HepG2 (cell line): ENCODE results near the gene MIPEP. TPM values are rescaled to one million over a fixed set of nuclear protein-coding genes. Genes with fewer than 3 reads are reported as not detected.

Experiments used
- ATAC-seq: fragments of 200-7000 bp; cut with Tn5 transposase; 3 replicates; pipeline ENCODE4 v1.9.1; 2020; ENCODE audit warnings: mild to moderate bottlenecking, moderate library complexity
- BruUV-seq: library from RNA; stranded (reverse); fragments of 400-500 nt; replicated peaks from 2 replicates; lab custom pipeline; 2021; lab: Mats Ljungman, UMichigan
- CTCF ChIA-PET: fragments of 300-600 bp; formaldehyde crosslinking; extraction: SDS; loops from one replicate; lab custom pipeline; 2021; ENCODE audit warnings: low total read pairs, inconsistent platforms, low intra/inter-chr PET ratio; lab: Yijun Ruan, JAX
- POLR2A ChIA-PET: fragments of 350-600 bp; sonication (Branson Sonifier 250); formaldehyde crosslinking; loops from one replicate; lab custom pipeline; 2020; ENCODE audit warnings: antibody characterized with exemption, inconsistent platforms; lab: Yijun Ruan, JAX
- DNase-seq: peaks from one replicate; pipeline ENCODE4 v3.0.0-alpha.2; 2015; ENCODE audit warnings: low spot score
- FAIRE-seq: peaks from 3 replicates; lab custom pipeline; 2011; peaks lifted over from hg19 to GRCh38; lab: Jason Lieb, UNC
- H2AFZ ChIP-seq: one replicate; pipeline ENCODE4 v1.6.1; 2011; ENCODE audit warnings: low read length, inconsistent platforms
- H3K27ac ChIP-seq: fragments of 300-600 bp; 3 replicates; pipeline ENCODE4 v1.8.0; 2011; ENCODE audit warnings: mixed run types, mild to moderate bottlenecking, mixed read lengths, low read length, inconsistent platforms; ENCODE audit not compliant: insufficient read depth; ENCODE audit errors: extremely low read length
- H3K27me3 ChIP-seq, 2 experiments: fragments of 200-600 bp in 1 of 2; 2 replicates in 1 of 2; 3 replicates in 1 of 2; pipeline versions ENCODE4 v1.6.0 to v1.8.0; 2011; ENCODE audit warnings: low read length in 2 of 2, mild to moderate bottlenecking in 2 of 2, moderate library complexity in 2 of 2, inconsistent platforms in 1 of 2; ENCODE audit not compliant: insufficient read depth in 2 of 2, control insufficient read depth in 1 of 2
- H3K36me3 ChIP-seq, 2 experiments: fragments of 200-600 bp in 1 of 2; replicated peaks in 1 of 2; 2 replicates in 1 of 2; 3 replicates in 1 of 2; pipeline versions ENCODE4 v1.5.1 to v1.8.0; 2011; ENCODE audit warnings: low read length in 2 of 2, inconsistent platforms in 1 of 2; ENCODE audit not compliant: insufficient read depth in 2 of 2, control insufficient read depth in 1 of 2
- H3K4me1 ChIP-seq: 2 replicates; pipeline ENCODE4 v1.5.1; 2012; ENCODE audit warnings: low read length, inconsistent platforms; ENCODE audit not compliant: insufficient read depth
- H3K4me2 ChIP-seq: 2 replicates; pipeline ENCODE4 v1.6.0; 2011; ENCODE audit warnings: low read depth, low read length, inconsistent platforms
- H3K4me3 ChIP-seq, 3 experiments: fragments of 200-600 bp in 1 of 3; sonication (generic), shearing (Covaris generic) in 1 of 3; replicated peaks in 1 of 3; 2 replicates each; pipeline ENCODE4 v1.5.1; 2011 to 2016; ENCODE audit warnings: low read length in 3 of 3, inconsistent platforms in 2 of 3, low read depth in 2 of 3, mild to moderate bottlenecking in 2 of 3, control low read depth in 1 of 3, mixed read lengths in 1 of 3; ENCODE audit not compliant: insufficient read depth in 1 of 3
- H3K79me2 ChIP-seq: one replicate; pipeline ENCODE4 v1.6.1; 2011; ENCODE audit warnings: low read length, inconsistent platforms; ENCODE audit not compliant: insufficient read depth
- H3K9ac ChIP-seq: 2 replicates; pipeline ENCODE4 v1.6.0; 2011; ENCODE audit warnings: mild to moderate bottlenecking, low read depth, low read length, inconsistent platforms; ENCODE audit not compliant: insufficient read depth
- H3K9me3 ChIP-seq: 2 replicates; pipeline ENCODE4 v1.5.1; 2012; ENCODE audit warnings: mild to moderate bottlenecking, low read length
- H4K20me1 ChIP-seq: 2 replicates; pipeline ENCODE4 v1.6.0; 2011; ENCODE audit warnings: inconsistent platforms, mild to moderate bottlenecking, low read length, moderate library complexity; ENCODE audit not compliant: insufficient read depth
- ARID2 ChIP-seq: sonication (generic); formaldehyde crosslinking; IDR thresholded peaks from 2 replicates; pipeline ENCODE4 v1.8.1; 2022; ENCODE audit warnings: mild to moderate bottlenecking, missing genetic modification reagents, borderline replicate concordance
- CTCF ChIP-seq: sonication (generic); formaldehyde crosslinking; IDR thresholded peaks from 2 replicates; pipeline ENCODE4 v1.5.0; 2020; ENCODE audit warnings: mild to moderate bottlenecking, missing genetic modification reagents, moderate library complexity
- HOMEZ ChIP-seq: IDR thresholded peaks from 2 replicates; pipeline ENCODE4 v1.6.1; 2016; ENCODE audit warnings: low read depth
- STAG1 ChIP-seq: sonication (generic); formaldehyde crosslinking; IDR thresholded peaks from 2 replicates; pipeline ENCODE4 v1.4.0; 2020; ENCODE audit warnings: missing genetic modification reagents
- TARDBP ChIP-seq: sonication (generic); formaldehyde crosslinking; IDR thresholded peaks from 2 replicates; pipeline ENCODE4 v1.8.0; 2022; ENCODE audit warnings: mild to moderate bottlenecking, missing genetic modification reagents
- ZNF713 ChIP-seq: sonication (generic); formaldehyde crosslinking; IDR thresholded peaks from 2 replicates; pipeline ENCODE4 v1.4.0; 2020; ENCODE audit warnings: mild to moderate bottlenecking, missing genetic modification reagents
- WGBS: methylation state at CpG from one replicate; pipeline ENCODE4 v1.1.6; 2017; ENCODE audit warnings: low lambda C conversion rate; 5-methylcytosine and 5-hydroxymethylcytosine counted together
- in situ Hi-C: cut with HindIII; loops from 2 replicates; pipeline ENCODE4 v1.10.0; 2017; ENCODE audit warnings: low pct_unique_long_range_greater_than_20kb; ENCODE audit not compliant: extremely low pct_ligation_motif_present
- intact Hi-C: fragments of 100-400 bp; cut with micrococcal nuclease; formaldehyde crosslinking; loops from one replicate; pipeline ENCODE4 v1.10.0; 2022; ENCODE audit not compliant: unreplicated experiment
- polyA plus RNA-seq, 8 experiments: library from polyadenylated mRNA; depleted of rRNA in 3 of 8; stranded (reverse) in 7 of 8; unstranded in 1 of 8; fragments of >200 nt; fragmentation: Illumina TruSeq in 4 of 8; extraction: Trizol in 4 of 8; gene quantifications; 2 replicates each; pipeline versions ENCODE4 v1.2.1 to v1.2.3, GENCODE V29; 2011 to 2016; ENCODE audit warnings: low read depth in 4 of 8, missing spikeins in 1 of 8, mixed read lengths in 1 of 8; ENCODE audit not compliant: insufficient read depth in 1 of 8
- total RNA-seq, 5 experiments: library from RNA; depleted of rRNA; stranded (reverse); fragments of >200 nt; fragmentation: Illumina TruSeq; extraction: Trizol; gene quantifications; 2 replicates each; pipeline ENCODE4 v1.2.3, GENCODE V29; 2016; ENCODE audit warnings: low read depth in 1 of 5

The MIPEP gene
- total and polyA plus RNA-seq, 2 of the 13 experiments (the other 11 are each of a cell fraction or from before 2014, with no cell fraction given) = 9.3 to 24.1 TPM

GRCh38 chr13:23709536-23709935, 179.7 kb downstream of the MIPEP start:
- in situ Hi-C loops = loop anchor here (10.0 kb wide), 1 partner anchor 245 kb away; no protein-coding TSS in a partner anchor
- Histone ChIP-seq H3K4me3 (no peak overlapping the region), H3K4me2 (no peak overlapping the region), H3K27ac (no peak overlapping the region), H3K4me1 (peaks cover 19% of the 10 kb centered on the region), H3K36me3 (no peaks in the 10 kb centered on the region), H4K20me1 (no peaks in the 10 kb centered on the region), H3K27me3 (no peaks in the 10 kb centered on the region), H3K9me3 (no peaks in the 10 kb centered on the region), H2AFZ (no peak overlapping the region), H3K79me2 (no peaks in the 10 kb centered on the region), H3K9ac (no peak overlapping the region)
- FAIRE-seq (no peak), DNase-seq (no peak), ATAC-seq (no peak)
- CTCF ChIA-PET = no interaction called here
- BruUV-seq = no TSS peak
- 0 out of 2 replicates have a peak, but pooled peaks have one; percentile 29 for TF ChIP-seq STAG1 (CRISPR knock-in tag)
- no peak for TF ChIP-seq HOMEZ
- WGBS = 0% methylated on average over 1 of the region's 1 CpG
- intact Hi-C loops = no loop called here
- POLR2A ChIA-PET = no interaction called here

GRCh38 chr13:23707674-23708073, 181.5 kb downstream of the MIPEP start:
- WGBS = 66% methylated on average over 3 of the region's 3 CpGs
- DNase-seq = no peak

More at GRCh38 chr13:23707674-23708073, 181.5 kb downstream of the MIPEP start:
- ATAC-seq (peak; percentile 45; the same call in 2 of the 3 replicates), FAIRE-seq (no peak)
- Histone ChIP-seq H3K4me3 (no peak overlapping the region), H4K20me1 (no peaks in the 10 kb centered on the region), H3K27ac (no peak overlapping the region), H3K79me2 (no peaks in the 10 kb centered on the region), H3K9me3 (no peaks in the 10 kb centered on the region), H3K27me3 (no peaks in the 10 kb centered on the region), H2AFZ (no peak overlapping the region), H3K9ac (no peak overlapping the region), H3K4me2 (no peak overlapping the region), H3K4me1 (peaks cover 20% of the 10 kb centered on the region), H3K36me3 (no peaks in the 10 kb centered on the region)
- intact Hi-C loops = loop anchor here (1.0 to 2.0 kb wide), 3 partner anchors 197 to 241 kb away; no protein-coding TSS in a partner anchor
- CTCF ChIA-PET = interaction anchor here (0.9 to 1.1 kb wide), 2 partner anchors 129 to 192 kb away, joined by 3 read pairs; no protein-coding TSS in a partner anchor
- in situ Hi-C loops = loop anchor here (10.0 kb wide), 1 partner anchor 243 kb away; no protein-coding TSS in a partner anchor
- POLR2A ChIA-PET = no interaction called here
- TF ChIP-seq TARDBP (no peak), ARID2 (no peak), ZNF713 (CRISPR knock-in tag) (no peak), STAG1 (CRISPR knock-in tag) (peak; percentile 67), CTCF (CRISPR knock-in tag) (peak; percentile 42; the same call in 1 of the 2 replicates)
- no TSS peak for BruUV-seq
